ENCODE results near the gene SERINC2.

GRCh38 chr1:31370565-31370964 lies 42.4 kb upstream of the SERINC2 start:
- TF ChIP-seq EZH2 (IDR thresholded peaks at IDR 0.05) (no peak), SP1 (IDR thresholded peaks at IDR 0.05; ENCODE audit: low read depth) (no peak), POLR2AphosphoS5 (IDR thresholded peaks at IDR 0.05; ENCODE audit: low read depth, low read length) (no peak), JUND (IDR thresholded peaks at IDR 0.05) (no peak), ZNF274 (IDR thresholded peaks at IDR 0.05; ENCODE audit: low read depth, low read length) (no peak), REST (IDR thresholded peaks at IDR 0.05; ENCODE audit: low read depth) (no peak), POLR2A (IDR thresholded peaks at IDR 0.05; ENCODE audit: borderline replicate concordance, extremely low read depth, insufficient read depth, insufficient read length) (no peak), EZH2phosphoT487 (IDR thresholded peaks at IDR 0.05; ENCODE audit: borderline replicate concordance) (no peak)
- TF ChIP-seq, protein P1, sequence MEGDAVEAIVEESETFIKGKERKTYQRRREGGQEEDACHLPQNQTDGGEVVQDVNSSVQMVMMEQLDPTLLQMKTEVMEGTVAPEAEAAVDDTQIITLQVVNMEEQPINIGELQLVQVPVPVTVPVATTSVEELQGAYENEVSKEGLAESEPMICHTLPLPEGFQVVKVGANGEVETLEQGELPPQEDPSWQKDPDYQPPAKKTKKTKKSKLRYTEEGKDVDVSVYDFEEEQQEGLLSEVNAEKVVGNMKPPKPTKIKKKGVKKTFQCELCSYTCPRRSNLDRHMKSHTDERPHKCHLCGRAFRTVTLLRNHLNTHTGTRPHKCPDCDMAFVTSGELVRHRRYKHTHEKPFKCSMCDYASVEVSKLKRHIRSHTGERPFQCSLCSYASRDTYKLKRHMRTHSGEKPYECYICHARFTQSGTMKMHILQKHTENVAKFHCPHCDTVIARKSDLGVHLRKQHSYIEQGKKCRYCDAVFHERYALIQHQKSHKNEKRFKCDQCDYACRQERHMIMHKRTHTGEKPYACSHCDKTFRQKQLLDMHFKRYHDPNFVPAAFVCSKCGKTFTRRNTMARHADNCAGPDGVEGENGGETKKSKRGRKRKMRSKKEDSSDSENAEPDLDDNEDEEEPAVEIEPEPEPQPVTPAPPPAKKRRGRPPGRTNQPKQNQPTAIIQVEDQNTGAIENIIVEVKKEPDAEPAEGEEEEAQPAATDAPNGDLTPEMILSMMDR (IDR thresholded peaks at IDR 0.05 in 2 of 3, conservative IDR thresholded peaks at IDR 0.05 in 1 of 3; ENCODE audit: borderline replicate concordance in 1 of 3, insufficient read depth in 1 of 3, low read depth in 2 of 3, low read length in 2 of 3): no peak

All from HCT116 (cell line).